ENCODE measurements around the gene PRKCB.
"Not testable (repeated sequence)": the region's sequence is repeated elsewhere in the genome, so short reads cannot be mapped to it uniquely, and the experiment has no call there.

PRKCB gene

DNA sequence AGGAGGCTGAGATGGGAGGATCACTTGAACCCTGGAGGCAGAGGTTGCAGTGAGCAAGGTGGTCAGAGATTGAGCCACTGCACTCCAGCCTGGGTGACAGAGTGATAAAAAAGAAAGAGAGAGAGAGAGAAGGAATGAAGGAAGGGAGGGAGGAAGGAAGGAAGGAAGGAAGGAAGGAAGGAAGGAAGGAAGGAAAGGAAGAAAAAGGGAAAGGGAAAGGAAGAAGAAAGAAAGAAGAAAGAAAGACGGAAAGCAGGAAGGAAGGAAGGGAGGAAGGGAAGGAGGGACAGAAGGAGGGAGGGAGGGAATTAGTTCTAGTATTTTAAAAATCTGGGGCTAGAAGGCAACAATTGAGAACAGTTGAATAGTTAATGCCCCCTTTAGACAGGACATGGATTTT is 258.9 kb downstream of the PRKCB start:
- no peak for DNase-seq (ENCODE audit: low spot score)

DNA sequence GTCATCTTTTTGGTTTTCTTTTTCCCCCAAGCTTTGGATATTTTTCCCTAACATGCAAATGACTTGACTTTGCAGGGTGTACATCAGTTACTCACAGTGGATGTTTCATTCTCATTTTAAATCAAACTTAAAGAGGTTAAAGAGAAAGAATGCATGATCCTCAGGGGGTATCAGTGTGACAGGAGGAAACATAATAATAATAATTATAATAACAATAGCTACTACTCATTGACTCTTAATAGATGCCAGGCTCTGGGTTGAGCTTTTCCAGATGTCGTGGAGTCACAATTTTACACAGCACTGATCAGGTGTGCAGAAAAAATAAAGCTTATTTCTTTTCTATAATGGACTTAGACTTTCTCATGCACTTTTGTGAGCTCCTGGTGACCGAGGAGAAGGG is 263.1 kb downstream of the PRKCB start:
- DNase-seq (ENCODE audit: low spot score): no peak

DNA sequence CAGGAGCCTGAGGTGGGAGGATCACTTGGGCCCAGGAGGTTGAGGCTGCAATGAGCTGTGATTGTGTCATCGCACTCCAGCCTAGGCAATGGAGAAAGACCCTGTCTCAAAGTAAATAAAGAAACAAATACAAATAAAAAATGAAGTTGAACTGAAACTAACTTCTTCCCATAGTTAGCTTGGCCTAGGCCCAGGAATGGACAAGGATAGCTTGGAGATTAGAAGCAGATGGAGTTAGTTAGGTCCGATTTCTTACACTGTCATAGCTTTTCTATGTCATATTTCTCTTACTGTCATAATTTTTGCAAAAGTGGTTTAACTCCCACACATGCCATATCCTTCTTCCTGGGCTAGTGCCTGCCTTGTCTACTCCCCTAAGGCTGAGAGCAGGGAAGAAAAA is 265.6 kb downstream of the PRKCB start:
- no peak for DNase-seq (ENCODE audit: low spot score)

DNA sequence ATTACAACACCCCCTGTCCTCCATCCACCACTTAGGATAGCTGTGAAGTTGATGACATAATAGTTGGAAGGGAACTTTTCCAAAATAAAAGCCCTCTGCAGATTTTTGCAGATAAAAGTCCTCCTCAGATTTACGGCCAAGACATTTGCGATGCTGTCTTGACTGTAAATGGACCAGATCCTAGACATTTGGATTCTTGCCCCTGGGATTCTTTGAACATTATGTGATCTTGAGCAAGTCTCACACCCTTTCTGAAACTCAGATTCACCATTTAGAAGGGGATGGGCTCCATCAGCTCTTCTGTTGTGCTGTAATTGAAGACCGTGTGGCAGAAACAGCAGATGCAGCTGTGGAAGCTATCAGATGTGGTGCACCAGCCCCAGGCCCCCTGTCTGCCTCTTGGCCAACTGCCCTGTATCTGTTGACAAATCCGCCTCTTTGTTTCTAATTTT is 266.5 kb downstream of the PRKCB start:
- no peak for DNase-seq (ENCODE audit: low spot score)

DNA sequence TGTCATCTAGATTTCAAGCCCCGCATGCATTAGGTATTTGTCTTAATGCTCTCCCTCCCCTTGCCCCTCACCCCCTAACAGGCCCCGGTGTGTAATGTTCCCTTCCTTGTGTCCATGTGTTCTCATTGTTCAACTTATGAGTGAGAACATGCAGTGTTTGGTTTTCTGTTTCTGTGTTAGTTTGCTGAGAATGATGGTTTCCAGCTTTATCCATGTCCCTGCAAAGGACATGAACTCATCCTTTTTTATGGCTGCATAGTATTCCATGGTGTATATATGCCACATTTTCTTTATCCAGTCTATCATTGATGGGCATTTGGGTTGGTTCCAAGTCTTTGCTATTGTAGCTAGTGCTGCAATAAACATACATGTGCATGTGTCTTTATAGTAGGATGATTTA is 269.7 kb downstream of the PRKCB start:
- not testable (repeated sequence) for DNase-seq (ENCODE audit: low spot score)

DNA sequence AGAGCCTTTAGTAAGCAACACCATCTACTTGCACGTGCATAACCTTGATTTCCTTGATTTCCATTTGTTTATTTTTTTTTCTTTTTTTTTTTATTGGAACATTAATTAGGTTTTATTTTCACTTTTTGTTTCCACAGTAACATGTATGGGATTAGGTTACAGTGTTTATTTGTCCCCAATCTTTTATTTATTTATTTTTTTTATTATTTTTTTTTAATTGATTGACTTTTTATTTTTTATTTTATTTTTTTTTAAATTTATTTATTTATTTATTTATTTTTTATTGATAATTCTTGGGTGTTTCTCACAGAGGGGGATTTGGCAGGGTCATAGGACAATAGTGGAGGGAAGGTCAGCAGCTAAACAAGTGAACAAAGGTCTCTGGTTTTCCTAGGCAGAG is 272.3 kb downstream of the PRKCB start:
- not testable (repeated sequence) for DNase-seq (ENCODE audit: low spot score)

DNA sequence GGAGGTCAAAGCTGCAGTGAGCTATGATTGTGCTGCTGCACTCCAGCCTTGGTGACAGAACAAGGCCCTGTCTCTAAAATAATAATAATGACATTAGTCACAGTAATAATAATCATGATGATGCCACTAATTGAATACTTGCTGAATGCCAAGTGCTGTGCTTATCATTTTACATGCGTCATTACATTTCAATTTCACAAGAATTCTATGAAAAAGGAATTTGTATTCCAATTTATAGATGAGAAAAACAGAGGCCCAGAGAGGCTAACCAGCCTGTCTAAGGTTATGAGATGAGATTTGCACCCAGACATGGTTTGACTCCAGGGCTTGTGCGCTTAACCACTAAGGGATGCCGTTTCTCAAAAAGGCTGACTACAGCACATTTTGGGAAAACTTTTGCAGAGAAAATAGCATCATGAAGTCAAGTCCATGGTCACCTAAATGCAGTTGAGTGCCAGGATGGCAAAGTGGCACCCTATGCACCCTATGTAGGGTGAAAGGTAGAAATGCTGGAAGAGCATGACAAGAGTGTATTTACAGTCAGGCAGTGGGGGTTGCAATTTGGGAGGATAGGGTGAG is 276.0 kb downstream of the PRKCB start:
- DNase-seq (ENCODE audit: low spot score): no peak

DNA sequence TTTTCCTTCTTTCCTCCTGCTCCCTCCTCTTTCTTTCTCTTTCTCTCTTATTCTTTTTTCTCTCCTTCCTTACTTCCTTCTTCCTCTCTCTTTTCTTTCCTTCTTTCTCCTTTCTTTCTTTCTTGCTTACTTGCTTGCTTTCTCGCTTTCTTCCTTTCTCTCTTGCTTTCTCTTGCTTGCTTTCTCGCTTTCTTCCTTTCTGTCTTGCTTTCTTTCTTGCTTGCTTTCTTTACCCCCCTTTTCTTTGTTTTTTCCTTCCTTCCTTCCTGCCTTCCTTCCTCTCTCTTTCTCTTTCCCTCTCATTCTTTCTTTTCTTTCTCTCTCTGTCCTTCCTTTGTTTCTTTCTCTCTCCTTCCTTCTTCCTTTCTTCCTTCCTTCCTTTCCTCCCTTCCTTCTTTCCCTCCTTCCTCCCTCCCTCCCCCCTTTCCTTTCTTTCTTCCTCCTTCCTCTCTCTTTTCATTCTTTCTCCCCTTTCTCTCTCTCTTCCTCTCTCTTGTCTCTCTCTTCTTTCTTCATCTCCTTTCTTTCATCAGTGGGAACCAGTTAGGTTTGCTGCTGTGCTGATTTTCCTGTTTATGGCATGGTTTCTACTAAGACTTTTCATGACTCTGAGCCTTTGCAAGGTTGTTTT is 277.4 kb downstream of the PRKCB start:
- no peak for DNase-seq (ENCODE audit: low spot score)

DNA sequence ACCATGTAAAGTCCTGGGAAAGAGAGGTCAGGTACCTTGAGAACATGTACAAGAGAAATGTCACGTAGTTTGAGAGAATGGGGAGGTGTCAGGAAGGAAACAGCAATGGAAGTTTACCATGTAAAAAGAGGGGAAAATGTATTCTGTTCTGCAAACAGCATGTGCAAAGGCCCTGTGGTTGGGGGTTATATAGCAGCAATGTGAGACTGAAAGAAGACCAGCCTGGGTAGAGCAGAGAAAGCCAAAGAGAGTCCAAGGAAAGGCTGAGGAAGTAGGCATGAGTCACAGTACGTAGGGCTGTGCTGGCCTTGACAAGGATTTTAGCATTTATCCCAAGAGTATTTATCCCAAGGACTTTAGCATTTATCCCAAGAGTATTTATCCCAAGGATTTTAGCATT is 279.1 kb downstream of the PRKCB start:
- DNase-seq (ENCODE audit: low spot score): no peak

DNA sequence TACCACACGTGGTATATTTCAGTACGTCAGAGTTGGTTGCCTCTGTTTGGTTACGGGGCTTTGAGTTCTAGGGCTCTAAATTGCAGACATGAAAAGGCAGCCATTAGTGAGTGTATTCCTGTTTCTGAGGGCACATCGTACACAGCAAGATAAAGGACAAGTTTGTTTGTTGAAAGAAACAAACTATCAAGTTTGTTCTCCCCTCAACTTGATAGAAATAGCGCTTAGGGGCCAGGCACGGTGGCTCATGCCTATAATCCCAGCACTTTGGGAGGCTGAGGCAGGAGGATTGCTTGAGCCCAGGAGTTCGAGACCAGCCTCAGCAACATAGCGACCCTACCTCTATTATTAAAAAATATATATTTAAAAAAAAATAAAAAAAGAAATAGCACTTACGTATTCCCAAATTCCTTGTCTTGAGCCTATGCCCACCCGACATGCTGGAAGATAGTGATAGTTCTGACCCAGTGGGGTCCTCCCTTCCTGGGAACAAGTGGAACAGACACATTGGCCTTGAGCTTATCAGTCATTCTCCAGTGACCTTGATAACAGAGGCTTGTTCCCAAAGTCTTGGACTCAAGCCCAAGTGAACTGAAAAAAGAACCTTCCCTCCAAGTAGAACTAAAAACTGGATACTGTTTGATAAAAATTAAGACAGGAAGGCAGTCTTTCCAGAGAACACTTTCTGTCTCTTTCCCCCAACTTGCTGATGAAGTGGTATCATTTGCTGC is 280.4 kb downstream of the PRKCB start:
- DNase-seq (ENCODE audit: low spot score): no peak

DNA sequence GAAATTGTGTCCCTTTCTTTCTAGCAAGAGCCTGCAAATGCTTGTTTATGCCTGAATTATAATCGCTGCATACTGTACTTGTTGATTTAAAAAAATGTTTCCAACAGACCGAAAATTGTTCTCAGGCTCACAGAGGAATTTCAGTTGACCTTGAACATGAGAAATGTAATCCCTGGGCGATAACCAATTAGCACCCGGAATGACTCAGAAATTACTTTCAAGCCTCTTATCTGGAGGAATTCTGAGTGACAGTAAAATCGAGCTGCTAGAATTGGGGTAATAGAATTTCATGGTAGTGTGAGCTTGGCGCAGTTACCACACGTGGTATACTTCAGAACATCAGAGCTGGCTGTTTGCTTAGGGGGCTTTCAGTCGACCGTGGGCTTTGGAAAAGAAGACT is 281.2 kb downstream of the PRKCB start:
- DNase-seq (ENCODE audit: low spot score): no peak

DNA sequence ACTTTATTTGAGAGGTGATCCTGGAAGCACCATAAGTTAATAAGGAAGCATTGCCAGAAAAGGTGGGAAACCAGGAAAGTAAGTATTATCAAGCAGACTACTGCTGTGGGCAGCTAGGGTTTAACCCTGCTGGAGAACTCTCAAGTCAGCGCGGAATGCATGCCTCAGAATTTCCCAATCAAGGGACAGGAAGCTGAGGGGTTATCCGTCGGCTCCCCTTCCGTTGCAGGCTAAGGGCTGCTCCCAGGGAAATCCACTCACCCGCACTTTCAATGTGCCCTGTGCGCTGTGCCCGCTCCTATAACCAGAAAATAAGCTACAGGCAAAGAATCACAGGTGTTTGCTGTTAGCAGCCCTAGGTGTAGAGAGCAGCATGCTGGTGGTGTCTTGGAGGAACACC is 281.9 kb downstream of the PRKCB start:
- DNase-seq (ENCODE audit: low spot score): no peak

DNA sequence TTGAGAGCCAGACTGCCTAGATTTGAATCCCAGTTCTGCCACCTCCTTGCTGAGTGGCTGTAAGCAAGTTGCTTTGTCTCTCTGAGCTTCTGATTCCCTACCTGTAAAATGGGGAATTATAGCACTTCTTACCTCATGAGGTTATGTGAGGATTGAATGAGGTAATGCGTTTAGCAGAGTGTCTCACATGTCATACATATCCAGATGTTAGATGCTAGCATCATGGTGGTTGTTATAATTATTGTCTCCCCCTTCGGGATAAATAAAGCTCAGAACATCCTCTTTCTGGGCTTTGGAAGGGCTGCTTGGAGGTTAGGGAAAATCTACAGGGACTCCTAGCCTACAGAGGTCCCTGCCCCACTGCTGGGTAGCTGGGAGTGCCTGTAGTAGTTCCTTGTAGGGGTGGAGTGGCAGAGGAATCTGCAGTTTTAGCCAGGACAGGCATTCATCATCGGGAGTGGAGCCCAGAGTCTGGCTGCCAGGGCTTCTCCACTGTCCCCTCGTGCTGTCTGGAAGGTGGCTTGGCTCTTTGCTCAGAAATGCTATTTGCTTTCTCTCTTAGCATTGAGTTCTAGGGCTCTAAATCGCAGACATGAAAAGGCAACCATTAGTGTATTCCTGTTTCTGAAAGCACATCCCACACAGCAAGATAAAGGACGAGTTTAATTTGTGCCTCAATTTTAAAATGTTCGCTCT is 282.5 kb downstream of the PRKCB start:
- DNase-seq (ENCODE audit: low spot score): no peak

DNA sequence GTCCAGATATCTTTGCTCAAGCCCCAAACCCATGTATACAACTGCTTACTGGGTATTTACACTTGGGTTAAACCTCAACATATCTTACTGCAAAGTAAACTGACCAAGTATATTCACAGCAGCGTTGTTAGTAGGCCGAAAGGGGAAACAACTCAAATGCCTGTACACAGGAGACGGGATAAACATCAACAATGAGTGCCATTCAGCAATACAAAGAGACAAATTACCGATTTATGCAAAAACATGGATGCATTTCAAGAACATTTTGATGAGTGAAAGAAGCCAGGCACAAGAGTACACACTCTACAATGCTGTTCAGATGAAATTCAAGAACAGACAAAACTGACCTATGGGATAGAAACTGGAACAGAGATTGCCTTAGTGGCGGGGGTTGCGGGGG is 284.0 kb downstream of the PRKCB start:
- DNase-seq (ENCODE audit: low spot score): no peak

DNA sequence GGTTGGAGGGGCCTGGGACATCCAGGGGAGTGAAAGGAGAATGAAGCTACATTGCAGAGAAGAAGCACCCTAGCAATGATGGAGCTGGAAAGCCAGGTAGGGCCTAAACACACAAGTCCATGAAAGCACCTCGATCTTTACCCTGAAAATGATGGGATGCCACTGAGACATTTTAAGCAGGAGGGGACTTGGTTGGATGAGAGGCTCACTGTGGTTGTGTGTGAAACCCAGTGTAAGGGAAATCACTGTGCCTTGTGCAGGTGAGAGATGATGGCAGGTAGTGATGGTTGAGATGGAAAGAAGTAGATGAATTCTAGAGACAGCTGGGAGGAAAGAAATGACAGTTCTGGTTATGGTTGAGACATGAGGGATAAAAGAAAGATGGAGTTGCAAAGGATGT is 287.5 kb downstream of the PRKCB start:
- DNase-seq (ENCODE audit: low spot score): no peak

DNA sequence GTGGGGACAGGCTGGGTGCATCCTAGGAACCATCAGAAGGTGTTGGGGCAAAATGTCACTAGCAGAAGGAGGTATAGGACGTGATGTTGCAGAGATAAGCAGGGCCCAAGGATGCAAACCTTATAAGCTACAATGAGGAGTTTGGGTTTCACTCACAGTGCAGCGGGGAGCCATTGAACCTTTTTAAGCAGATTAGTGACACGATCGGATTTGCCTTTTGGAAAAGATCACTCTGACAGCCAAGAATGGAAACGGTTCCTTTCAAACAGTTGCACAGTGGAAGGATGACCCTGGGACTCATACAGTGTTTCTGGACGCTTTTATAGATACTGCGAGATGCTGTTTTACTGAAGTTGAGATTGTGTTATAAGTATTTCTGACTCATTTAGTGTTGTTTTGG is 288.5 kb downstream of the PRKCB start:
- no peak for DNase-seq (ENCODE audit: low spot score)

DNA sequence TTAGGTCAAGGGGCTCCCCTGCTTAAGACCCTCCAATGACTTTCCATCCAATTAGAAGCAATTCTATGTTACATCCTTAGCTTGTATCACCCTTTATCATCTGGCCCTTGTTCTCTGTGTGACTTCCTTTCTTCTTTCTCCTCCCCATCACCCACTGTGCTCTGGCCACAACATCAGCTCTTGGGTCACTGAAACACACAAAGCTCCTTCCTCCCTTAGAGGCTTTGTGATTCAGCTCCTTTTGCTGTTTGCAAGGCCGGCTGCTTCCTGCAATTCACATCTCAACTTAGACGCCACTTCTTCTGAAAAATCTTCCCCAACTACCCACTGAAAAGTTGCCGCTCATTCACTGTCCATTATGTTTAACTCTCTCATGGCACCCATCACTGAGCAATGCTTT is 289.4 kb downstream of the PRKCB start:
- no peak for DNase-seq (ENCODE audit: low spot score)

DNA sequence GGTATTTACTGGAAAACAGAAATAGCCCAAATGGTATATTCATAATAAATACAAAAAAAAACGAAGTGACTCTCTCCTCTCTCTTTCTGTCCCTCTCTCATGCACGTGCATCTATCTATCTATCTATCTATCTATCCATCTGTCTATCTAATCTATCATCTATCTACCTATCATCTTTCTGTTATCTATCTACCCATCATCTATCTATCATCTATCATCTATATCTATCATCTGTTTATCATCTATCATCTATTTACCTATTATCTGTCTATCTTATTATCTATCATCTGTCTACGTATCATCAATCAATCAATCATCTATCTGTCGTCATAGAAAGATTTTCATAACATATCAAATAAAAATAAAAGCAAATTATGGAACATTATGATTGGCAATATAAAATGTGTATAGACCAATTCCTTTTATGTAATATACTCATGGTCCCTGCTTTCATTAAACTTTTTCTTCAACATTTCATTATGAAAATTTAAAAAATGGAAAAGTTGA is 293.7 kb downstream of the PRKCB start:
- DNase-seq (ENCODE audit: low spot score): no peak

DNA sequence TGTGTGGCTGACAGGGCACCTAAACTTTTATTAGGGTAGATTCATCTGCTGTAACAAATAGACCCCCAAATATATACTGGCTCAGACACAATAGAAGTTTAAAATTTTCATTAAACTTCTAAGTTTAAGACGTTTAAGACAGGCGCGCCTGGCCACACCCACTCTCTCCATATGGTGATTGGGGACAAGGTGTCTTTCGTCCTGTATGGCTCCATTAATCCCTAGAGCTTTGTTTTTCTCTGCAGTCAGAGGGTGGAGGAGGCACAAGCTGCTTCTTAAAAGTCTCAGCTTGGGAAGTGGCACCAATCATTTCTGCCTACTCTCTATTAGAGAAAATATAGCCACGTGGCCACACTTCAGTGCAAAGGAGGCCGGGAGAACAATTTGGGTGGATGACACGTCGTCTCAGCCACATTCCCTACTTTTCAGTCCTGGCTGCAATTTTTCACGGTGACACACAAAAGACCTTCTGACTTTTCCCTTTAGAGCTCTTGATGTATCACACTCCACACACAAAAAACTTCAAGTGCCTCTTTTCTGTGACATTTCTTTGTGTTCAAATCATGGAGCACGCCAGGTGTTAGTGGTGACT is 294.8 kb downstream of the PRKCB start:
- no peak for DNase-seq (ENCODE audit: low spot score)

DNA sequence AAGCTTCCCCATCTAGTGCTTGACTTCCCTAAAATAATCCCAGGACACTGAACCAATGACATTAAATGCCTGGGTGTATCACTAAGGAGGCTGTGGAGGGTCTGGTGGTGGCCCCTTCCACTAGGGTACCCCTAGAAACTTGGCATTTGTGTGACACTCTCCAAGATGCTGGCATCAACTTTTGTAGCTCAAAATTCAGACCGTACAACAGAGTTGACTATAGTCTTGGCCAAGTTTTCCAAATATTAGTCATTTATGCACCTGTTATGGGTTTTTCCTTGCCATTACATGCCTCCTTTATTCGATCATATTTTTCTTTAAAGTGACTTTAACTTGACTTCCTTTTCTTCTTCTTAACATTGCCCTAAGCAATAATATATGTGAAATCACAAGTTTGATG is 295.5 kb downstream of the PRKCB start:
- DNase-seq (ENCODE audit: low spot score): no peak

DNA sequence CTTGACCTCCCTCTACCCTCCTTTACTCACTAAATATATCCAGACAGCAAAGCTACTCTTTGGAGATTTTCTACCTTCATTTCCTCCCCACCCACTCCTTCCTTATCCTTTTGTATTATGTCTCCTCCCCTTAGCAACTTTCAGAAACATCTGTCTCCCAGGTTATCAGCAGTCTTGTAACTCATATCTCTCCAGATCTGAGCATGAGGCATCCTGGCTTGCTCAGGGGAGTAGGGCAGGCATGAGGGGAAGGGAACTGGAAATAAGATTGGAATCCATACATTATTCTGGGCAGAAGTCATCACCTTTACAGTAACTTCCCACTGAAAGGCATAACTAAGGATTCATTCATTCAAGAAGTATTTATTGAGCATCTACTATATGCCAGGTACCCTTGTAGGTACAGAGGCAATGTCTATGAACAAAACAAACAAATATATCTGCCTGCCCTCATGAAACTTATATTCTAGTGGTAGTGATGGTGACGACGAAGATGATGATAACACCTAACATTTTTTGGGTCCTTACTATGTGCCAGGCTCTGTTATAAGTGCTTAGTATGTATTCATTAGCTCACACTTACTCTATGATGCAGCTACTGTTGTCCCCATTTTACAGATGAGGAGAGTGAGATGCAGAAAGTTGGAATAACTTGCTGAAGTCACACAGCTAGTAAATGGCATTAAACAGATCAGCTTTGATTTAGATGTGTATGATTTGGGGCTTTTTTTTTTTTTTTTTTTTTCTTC is 296.4 kb downstream of the PRKCB start:
- no peak for DNase-seq (ENCODE audit: low spot score)

DNA sequence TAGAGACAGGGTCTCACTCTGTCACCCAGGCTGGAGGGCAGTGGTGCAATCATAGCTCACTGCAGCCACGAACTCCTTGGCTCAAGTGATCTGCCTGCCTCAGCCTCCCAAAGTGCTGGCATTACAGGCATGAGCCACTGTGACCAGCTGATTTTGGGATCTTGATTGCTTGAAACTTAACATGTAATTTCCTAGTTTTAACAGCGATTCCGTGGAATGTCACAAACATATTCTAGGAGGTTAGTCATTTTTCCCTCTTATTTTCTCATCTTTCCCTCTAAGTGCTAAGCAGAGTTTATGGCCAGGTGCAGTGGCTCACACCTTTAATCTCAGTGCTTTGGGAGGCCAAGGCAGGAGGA is 297.0 kb downstream of the PRKCB start:
- DNase-seq (ENCODE audit: low spot score): no peak

Data from CD4-positive, alpha-beta T cell treated with Interleukin-2 at 100 ng/mL for 4 hours (primary cell).